Measurements from ENCODE around the gene GLP2R.
"Not testable (repeated sequence)": the region's sequence is repeated elsewhere in the genome, so short reads cannot be mapped to it uniquely, and the experiment has no call there.

GLP2R gene, protein sequence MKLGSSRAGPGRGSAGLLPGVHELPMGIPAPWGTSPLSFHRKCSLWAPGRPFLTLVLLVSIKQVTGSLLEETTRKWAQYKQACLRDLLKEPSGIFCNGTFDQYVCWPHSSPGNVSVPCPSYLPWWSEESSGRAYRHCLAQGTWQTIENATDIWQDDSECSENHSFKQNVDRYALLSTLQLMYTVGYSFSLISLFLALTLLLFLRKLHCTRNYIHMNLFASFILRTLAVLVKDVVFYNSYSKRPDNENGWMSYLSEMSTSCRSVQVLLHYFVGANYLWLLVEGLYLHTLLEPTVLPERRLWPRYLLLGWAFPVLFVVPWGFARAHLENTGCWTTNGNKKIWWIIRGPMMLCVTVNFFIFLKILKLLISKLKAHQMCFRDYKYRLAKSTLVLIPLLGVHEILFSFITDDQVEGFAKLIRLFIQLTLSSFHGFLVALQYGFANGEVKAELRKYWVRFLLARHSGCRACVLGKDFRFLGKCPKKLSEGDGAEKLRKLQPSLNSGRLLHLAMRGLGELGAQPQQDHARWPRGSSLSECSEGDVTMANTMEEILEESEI

DNA sequence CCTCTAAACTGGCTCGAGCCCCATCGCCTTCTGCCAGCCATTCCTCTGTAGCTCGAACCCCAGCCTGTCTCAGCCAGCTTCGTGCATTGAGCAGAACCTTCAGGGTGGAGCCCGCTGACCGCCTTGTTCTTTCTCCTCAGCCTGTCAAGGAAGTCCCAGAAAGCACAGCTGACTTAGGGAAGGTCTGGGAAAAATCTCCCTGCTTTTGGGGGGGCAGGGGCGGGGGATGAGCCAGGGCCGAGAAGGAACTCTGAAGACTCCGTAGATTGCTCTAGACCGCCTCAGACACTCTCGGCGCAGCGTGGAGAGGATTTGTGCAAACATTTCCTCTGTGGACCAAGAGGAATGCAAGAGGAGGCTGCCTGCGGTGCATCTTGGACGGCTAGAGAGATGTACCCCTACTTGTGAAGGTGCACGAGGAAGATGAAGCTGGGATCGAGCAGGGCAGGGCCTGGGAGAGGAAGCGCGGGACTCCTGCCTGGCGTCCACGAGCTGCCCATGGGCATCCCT, at the start of gene GLP2R:
Gene GLP2R (plus strand): TSS at position 284 of the 510 bp plus-strand sequence. CDS start 140 bp downstream, at position 424.
- DNase-seq, result no peak

DNA sequence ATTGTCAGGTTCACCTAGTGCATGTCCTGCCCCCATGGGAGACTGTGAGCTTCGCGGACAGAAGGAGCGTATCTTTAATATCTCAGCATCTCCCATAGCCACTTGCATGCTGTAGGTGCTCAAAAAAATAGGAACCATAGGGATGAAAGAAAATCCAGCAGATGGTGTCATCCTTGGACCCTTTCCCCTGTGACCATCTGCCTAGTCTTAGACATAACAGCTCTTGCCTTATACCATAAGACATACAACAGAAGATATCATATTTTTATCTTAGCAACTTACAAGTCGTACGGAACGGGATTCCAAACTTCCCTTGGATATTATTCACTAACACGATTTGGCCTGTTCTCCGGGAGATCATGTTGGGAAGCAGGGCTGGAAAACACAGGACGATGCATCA, 48.8 kb upstream of the GLP2R start:
- no peak for DNase-seq

DNA sequence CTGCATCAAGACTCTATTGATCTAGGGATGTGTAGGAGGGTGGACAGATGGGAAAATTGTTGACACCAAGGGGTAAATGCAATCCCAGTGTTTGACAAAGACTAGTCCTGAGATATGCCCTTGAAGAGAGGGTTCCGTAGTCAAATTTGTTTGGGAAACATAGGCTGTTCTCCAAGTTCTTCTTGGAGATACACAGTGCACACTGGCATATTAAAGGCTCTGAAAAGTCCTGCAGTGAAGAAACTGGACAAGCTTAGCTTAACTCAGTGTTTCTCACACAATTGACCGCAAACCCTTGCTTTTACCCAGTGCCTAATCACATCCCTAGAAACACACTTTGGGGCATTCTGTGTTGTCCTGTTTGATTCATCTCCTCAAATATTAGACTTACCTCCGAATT, 45.2 kb upstream of the GLP2R start:
- no peak for DNase-seq

DNA sequence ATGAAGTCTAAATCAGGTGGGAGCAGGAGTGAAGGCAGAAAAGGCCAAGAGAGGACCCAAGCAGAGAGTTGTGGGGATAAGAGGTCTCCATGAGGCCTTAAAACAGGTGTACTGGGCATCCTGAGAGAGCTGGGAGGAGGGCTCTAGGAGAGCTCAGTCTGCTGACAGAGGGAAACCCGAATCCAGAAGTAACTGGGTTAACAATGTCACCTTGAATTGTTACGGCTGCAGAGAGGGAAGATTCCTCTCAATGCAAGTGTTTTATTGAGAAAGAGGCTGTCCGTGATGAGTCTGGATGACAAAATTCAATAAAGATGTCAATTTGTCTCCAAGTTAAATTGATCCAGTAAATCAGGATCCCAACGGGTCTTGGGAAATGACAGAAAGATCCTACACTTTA, 42.7 kb upstream of the GLP2R start:
- no peak for DNase-seq

DNA sequence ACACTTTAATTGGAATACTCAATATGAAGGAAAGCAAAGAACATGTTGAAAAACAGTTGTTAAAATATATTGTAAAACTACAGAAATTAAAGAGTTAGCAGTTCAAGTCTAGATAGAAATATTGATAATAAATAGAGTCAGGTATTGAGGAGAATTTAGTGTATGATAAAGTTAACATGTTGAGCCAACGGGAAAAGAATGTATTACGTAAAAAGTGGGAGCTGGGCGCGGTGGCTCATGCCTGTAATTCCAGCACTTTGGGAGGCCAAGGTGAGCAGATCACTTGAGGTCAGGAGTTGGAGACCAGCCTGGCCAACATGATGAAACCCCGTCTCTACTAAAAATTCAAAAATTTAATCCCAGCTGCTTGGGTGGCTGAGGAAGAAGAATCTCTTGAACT, 42.3 kb upstream of the GLP2R start:
- not testable (repeated sequence) for DNase-seq

DNA sequence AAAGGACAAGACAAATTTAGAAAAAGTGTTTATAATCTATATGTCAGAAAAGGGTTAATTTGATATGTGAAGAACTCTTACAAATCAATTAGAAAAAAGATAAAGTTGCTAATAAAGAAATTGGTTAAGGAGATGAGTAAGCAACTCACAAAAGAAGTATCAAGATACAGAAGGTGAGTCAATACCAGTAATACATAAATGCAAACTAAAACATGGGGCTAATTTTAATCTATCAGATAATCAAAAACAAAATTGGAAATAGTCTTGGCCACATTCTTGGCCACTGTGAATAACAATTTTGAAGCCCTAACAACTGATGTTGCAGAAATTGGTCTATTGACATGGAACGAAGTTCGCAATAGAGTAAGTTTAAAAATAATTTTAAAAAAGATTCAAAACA, 41.2 kb upstream of the GLP2R start:
- DNase-seq, result no peak

DNA sequence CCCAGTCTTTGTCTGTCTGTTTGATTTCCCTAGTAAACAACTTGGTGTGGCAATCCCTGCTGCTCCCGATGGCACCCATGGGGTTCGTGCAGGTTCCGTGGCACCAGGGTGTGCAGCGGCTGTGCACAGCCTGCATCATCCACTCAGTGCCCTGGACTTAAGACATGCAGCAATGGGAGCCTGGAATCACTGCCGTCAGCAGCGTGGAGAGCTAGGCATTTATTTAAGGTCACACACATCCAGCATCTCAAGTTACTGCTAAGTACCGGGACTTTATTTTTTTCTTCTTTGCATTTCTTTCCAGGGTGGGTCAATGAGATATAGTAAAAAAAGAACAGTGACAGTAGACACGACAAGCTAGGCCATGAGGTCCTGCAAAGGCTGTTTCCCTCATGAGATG, 37.1 kb upstream of the GLP2R start:
- no peak for DNase-seq

DNA sequence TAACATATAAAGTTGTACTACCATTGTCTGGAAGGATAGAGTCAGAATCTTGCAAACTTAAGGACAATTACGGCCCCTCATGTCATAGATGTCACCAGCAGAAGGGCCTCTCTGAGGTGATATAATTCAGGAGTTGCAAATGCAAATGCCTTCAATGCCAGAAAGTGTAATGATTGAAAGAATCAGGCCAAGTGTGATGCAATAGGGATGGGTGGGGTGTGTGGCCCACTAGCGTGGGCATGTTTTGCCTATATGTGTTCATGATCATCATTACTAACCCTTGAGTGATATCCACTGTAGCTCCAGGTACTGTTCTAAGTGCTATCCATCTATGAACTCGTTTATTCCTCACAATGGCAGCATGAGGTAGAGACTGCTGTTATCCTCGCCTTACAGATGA, 35.4 kb upstream of the GLP2R start:
- no peak for DNase-seq

DNA sequence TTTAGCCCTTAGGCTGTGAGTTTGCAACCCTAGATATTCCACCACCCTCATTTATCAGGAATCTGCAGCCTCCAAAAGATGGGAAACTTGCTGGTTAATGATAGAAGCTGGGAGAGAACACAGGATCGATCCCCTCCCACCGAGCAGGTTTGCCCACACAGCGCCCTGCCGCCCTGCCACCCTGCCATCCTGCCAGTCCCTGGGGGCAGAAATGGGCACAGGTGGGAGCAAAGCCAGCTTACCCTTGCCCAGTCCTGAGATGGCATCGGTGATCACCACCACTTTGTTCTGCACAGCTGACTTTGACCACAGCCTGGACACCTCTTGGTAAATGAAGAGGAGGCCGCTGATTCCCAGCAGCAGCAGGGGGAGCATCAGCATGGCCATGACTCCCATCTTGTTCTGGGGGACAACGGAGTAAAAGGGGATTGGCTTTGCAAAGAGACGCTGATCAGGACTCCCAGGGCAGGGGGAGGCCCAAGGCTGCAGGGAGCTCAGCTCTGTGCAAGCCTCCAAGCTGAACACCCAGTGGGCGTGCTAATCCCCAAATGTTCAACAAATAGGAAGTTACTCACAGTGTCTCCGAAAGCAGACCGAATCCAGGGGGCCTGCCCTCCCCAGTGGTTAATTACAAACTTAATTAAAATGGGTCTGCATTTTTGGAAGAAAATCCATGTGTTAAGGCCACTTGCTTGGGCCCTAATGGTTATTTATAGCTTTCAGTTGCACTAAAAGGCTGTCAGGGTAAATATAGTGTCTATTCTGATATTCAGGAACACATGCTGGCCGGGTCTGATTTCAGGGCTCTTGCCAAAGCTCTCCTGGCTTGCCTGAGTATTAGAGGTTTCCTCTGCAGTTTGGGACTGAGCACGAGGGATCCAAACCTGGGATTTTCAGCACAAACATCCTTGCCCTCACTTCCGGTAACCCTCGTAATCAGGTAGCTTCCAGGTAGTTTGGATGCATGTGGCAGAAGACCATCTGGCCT, 34.5 kb upstream of the GLP2R start, which contains the start of gene DHRS7C:
Gene DHRS7C (minus strand): TSS at position 704 of the 988 bp plus-strand sequence. CDS start 308 bp downstream, at position 396.
- DNase-seq, result no peak

DNA sequence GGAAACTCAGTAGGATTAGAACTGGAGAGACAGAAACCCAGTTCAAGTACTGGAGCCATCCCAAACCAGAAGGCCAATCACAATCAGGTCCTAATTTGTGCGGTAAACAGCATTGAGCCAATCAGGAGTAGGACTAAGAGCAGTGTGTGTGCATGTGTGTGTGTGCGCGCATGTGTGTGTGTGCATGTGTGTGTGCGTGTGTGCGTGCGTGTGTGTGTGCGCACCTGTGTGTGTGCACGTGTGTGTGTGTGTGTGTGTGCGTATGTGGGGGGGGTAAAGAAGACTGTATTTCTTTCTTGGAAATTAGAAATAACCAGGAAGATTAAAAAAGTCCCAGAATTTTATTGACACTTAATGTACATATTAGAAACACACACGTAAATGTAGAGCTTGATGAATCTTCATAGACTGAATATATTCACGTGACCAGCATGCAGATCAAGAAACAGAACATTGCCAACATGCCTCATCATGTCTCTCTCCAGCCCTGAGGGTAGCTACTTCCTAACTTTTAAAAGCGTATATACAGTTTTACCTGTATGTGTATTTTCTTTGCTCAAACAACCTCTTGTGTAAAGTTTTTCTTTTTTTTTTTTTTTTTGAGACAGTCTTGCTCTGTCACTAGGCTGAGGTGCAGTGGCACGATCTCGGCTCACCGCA, 33.4 kb upstream of the GLP2R start:
- no peak for DNase-seq

DNA sequence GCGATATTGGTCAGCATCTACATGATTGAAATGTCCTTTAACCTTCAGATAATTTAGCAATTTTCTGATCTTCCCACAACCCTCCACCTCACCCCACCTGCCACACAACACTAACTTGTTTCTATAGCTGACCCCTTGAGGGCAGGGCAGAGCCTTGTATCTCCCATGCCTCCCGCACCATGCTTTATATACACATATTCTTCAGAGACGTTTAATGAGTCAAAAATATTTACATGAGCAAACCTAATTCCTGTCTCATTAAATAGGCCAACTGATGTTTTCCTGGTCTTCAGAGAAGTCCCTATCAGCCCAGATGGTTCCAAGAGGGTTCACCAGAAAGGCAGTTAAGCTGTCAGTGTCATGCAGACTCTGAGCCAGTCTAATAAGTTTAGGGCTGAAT, 27.7 kb upstream of the GLP2R start:
- no peak for DNase-seq

DNA sequence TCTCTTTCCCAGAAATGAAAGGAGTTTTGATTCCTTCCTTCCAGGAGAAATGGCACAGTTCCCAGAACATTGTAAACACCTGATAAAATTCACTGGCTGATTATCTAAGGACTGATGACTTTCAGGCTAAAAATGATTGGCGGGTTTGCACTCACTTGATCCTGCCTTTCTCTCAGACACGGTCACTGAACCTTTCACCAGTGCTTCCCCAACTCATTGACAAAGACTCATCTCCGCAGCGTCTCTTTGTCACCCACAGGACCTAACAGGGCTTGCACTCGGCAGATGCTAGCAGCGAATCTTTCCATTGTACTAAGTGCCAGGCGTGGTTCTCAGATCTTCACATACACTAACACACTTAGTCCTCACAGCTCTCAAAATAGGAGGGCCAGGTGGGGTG, 27.0 kb upstream of the GLP2R start:
- no peak for DNase-seq

DNA sequence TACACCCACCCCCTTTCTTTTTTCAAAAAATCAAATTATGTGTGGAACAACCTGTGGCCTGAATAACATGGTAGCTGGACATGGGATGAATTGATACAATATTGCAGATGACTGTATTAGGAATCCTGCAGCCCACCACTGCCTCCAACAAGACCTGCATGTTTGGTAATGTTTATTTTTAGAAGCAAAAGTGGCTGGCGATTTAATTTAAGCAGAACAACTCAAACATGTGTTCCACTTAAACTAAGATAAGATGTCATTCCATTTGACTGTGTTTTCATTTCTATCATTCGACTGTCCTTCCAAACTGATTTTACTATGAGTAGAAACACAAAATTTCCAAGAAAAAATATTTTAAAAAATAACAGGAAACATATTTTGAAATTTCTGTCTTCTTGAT, 24.2 kb upstream of the GLP2R start:
- no peak for DNase-seq

DNA sequence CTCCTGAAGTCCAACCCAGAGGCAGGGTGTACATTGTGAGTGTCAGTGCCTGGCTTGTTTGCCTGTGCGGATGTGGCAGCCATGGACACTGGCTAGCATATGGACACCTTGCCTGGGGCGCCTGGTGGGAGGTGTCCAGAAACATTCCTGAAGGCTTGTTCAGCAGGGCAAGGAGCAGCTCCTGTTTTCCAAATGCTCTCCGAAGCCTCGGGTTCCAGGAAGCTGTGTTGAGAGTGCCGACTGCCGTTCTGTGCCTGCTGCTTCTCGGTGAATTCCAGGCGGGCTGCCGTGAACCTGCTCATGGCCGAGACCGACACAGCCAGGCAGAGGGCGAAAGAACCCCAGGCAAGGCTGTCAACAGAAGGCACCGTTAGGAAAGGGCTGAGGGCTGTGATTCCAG, 23.4 kb upstream of the GLP2R start:
- no peak for DNase-seq

DNA sequence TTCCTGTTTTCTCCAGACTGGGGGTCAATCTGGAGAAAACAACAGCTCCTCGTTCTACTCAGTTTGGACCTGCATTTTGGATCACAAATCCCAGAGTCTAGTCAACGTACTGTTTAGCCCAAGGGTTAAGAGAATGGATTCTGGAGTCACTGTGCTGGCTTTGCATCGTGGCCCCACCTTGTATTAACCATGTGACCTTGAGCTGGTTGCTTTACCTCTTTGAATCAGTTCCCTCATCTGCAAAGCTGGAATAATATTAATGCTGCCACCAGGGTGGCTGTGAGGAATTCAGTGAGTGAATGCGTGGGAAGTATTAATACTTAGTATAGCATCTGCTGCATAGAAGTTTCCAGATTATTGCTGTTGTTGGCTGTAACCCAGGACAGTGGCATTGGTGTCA, 23.0 kb upstream of the GLP2R start:
- no peak for DNase-seq

DNA sequence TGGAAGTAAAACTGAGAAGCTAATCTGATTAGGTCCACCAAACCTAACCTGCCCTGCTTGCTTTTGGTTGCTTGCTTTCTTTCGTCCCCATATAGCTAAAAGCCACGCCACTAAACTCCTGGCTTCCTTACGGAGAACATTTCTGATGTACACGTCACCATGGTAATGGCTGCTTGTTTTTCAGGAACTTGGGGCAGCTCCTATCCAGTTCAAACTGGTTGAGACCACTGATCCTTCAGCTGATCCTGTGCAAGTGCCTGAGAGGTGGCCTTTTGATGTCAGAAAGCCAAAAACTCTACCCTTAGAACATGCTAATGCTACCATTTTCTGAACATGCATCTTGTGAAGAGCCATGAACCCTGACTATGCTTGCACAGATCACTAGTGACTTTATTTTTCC, 20.0 kb upstream of the GLP2R start:
- no peak for DNase-seq

DNA sequence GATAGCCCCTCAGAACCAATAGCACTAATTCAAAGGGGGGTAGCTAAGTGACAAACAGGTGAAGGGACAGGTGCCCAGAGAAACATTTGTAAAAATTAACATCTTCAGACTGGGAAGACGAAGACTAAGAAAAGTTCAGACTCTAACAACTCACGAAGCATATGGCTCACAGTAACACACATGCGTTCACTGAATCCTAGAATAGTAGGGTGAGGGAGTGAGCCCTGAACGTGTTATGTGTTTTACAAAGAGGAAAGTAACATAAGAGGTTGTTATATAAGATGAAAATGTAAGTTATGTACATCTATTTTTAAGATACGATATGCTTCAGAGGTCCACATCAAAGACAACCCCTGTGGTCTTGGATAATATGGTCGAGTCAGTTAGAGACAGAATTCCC, 19.0 kb upstream of the GLP2R start:
- no peak for DNase-seq

DNA sequence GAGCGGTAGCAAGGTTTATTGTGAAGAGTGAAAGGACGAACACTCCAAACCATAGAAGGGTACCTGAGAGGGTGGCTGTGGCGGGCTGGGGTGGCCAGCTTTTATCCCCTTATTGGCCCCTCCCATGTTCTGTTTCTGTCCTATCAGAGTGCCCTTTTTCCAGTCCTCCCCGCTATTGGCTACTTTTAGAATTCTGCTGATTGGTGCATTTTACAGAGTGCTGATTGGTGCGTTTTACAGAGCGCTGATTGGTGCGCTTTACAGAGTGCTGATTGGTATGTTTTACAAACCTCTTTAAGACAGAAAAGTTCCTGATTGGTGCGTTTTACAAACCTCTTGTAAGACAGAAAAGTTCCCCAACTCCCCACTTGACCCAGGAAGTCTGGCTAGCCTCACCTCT, 16.3 kb upstream of the GLP2R start:
- DNase-seq, result no peak

DNA sequence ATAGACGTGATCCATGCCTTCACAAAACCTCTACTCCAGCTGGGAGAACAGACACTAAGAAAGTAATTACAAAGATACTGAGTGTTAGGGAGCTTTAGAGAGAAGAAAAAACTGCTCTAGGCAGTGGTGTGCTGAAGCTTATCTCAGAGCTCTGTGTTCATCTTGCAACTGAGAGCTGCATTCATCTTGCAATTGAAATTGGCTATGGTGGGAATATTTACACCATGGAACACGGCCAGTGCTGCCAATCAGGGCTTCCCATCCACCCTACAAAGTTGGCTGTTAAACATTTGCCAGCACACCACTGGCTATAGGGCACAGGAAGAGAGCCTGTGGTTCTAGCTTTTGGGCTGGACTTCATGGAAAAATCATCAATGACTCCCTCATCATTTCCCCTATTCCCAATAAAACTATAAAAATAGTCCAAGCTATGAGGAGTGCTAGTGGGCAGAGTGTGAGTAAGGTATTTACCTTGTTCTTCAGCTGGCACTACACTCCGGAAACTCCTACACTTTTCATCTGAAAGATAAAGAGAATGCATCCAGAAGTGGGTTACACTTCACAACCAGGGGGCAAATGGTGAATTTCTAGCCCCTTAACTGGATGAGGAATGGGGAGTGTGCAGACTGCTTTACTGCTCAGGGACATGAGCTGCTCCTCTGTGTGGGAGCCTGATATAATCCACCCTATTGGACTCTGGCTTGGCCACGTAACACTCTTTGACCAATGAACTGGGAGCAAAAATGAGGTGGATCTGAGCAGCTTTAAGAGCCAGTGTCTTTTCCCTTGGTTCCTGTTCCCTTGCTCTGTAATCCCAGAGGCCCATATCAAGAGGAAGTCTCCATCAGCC, 15.4 kb upstream of the GLP2R start:
- DNase-seq, result no peak

DNA sequence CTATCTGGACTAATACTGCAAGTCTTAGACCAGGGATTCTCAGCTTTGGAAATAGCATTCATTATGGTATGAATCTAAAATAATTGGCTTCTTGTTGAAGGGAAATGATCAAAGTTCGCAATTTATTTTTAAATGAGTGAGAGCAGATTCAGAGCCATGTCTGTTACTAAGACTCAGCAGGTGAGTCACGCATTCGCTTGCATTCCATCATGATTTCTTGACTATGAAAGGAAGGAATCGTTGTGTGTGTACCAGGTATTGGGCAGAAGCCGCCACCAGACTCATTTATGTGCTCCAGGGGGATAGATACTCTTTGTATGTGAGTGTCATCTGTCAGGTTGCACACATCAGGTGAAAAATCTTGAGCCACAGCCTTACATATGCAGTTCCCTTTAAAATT, 14.6 kb upstream of the GLP2R start:
- DNase-seq, result no peak

DNA sequence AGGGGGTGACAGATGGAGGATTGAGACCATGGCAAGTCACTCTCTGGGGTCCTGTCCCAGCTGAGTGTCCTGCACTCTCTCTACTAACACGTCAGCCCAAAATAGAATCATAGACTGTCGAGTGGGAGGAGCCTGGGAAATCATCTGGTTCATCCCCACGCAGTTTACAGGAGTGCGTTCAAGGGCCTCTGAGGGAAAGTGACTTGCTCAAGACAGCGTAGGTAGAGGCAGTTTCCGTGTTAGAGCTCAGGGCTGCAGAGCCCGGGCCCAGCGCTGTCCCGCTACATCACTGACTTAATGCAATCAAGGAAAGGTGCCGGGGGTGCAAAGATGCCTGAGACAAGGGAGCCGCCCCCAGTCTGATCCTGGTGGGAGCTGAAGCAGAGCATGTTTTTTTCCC, 14.2 kb upstream of the GLP2R start:
- no peak for DNase-seq

DNA sequence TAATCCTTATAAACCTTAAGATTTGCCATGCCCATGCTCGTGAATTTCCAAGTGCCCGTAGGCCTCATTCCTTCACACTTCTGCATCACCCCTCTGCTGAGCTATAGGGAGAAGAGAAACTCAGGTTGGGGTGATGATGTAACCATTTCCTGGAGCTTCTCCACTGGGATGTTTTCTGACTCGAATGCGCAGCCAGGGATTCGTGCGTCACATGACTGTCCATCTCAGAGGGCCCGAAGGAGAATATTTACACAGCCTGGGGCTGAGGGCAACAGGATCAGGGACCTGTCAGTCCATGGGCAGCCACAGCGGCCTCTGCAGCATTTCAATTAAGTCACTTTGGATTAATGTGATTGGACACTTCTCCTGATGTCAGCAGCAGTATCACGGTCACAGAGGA, 12.6 kb upstream of the GLP2R start:
- no peak for DNase-seq

All from right forelimb (tissue), 1 donor.